HG03025 (cell line): Measurements from ENCODE around the gene CEP83.
A peak's percentile ranks its signal among the peaks of the same experiment; 100 is the strongest.
"Not testable (repeated sequence)": the region's sequence is repeated elsewhere in the genome, so short reads cannot be mapped to it uniquely, and the experiment has no call there.

Source experiments
- ATAC-seq: cut with Tn5 transposase; IDR thresholded peaks from one replicate; pipeline ENCODE4 v1.9.1; 2021; ENCODE audit warnings: mild to moderate bottlenecking, moderate library complexity; ENCODE audit not compliant: unreplicated experiment, low FRiP score

The CEP83 gene

DNA sequence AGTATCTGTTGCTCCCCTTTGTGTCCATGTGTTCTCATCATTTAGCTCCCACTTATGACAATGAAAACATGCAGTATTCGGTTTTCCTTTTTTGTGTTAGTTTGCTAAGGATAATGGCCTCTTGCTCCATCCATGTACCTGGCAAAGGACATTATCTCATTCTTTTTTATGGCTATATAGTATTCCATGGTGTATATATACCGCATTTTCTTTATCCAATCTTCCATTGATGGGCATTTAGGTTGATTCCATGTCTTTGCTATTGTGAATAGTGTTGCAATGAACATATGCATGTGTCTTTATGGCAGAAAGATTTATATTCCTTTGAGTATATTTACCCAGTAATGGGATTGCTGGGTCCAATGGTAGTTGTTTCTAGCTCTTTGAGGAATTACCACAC is 143.1 kb downstream of the CEP83 start:
- not testable (repeated sequence) for ATAC-seq

DNA sequence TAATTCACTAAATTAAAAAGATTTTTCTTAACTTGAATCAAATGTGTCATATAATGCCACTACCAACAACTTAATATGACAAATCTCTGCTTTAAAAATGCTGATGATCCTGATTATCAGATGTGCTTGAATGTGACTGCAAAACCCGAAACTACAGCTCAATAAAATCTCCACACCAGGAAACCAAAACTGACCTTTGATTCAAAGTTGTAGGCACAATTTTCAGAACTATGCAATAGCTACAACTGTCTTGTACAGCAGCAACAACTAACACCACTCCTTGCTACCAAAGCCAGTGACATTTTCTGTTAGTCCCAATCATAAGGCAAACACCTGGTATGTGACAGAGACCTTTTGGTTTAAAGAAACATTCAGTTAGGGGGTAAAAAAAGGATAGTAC is 147.3 kb downstream of the CEP83 start:
- ATAC-seq = no peak

DNA sequence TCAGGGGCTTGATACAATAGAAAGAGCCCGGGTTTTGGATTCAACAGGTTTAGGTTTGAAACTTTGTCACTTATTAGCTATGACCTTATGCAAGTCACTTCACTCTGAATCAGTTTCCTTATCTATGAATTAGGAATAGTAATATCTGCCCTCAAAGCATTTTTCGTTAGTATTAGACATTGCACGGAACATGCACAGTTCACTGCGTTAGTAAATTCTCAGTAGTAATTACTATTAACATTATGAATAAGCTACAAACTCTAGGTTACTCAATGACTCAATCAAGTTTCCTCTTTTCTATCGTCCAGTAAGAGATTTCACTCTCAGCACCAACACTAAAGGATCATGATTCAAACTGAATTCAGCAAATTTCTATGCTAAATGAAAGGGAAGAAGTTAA is 150.3 kb downstream of the CEP83 start:
- ATAC-seq = no peak

DNA sequence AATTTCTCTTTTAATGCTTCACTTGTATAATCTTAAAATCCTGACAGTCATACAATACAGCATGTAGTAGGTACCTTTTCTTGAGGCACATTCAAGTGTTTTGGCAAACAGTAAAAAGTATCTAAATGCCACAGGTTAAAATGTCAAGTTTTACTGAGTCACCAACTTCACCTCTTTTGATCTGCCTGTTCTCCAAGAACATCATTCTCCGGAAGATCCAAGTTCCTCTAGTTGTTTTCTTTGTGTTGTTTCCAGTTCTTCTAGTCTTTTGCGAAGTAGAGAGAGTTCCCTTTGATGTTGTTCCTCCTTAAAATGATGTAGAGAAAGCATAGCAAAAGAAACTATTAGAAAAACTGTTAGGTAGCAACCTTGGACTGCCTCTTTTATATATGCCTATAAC is 151.1 kb downstream of the CEP83 start:
- ATAC-seq = no peak

DNA sequence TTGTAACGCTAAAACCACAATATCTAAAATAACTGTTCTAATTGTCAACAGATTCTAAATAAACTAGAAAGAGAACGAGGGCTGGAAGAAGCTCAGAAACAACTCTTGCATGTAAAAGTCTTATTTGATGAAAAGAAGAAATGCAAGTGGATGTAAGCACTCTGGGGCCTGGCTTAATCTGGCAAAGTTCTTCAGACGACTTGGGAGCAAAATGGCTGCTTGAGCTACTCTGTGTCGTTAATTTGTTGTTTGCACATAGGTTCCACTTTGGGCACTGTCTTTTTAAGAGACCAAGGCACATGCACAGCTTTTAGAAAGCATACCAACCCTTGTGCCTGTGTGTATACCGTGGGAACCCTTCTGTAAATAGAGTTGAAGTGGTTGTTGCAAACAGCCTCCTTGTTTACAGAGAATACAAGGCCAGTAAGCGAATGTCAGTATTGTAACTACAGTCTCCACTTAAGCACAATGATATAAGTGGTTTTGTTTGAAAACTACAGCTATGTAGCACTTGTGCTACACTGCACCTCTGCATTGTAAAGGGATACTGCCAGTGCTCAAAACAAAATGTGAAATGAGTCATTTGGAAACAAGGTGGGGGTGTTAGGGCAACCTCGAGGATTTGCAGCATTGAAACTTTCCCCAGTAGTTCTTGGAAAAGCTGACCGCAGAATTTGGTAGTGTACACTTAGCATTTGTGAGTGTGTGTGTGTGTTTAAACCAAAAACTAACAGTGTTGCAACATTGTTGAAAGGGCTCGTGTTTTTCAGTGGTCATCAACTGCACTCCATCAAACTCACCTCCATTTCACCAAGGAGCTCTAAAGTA is 154.3 kb downstream of the CEP83 start:
- peak; percentile 37 for ATAC-seq

DNA sequence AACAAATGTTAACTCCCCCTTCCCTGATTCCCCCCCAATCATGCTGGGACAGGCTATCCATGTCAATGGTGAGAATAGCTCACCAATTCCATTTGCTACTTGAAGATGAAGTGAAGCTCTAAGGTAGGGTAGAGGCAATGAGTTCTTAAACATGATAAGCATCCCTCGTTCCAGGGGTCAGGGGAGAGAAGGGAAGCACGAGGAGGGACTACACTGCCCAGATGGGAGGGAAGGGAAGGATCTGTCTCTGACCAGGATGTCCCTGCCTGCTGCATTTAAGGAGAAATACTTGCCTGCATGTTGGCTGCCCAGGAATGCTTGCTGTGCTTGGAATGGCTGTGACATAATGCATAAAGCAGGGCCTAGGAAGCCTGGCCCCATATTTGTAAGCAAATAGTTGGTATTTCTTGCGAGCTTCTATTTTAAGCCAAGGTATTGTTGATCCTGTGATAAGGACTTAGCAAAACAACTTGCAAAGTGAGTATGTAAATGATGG is 155.1 kb downstream of the CEP83 start:
- no peak for ATAC-seq

DNA sequence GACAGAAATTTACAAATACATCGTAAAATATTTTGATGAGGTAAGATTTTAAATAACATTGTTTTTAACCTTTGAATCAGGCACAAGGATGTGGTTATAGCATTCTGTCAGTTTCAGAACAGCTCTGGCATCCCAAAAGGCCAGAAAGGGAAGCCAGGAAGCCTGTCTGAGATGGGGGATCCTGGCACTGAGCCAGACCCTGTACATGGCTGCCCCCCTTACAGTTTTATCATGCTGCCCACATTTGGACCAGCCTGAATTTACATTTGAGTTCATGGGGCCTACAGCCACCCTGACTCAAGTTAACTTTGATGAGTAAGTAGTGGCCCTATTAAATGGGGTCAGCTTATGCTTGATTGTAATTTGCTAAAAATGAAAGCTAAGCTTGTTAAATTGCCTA is 155.7 kb downstream of the CEP83 start:
- no peak for ATAC-seq

DNA sequence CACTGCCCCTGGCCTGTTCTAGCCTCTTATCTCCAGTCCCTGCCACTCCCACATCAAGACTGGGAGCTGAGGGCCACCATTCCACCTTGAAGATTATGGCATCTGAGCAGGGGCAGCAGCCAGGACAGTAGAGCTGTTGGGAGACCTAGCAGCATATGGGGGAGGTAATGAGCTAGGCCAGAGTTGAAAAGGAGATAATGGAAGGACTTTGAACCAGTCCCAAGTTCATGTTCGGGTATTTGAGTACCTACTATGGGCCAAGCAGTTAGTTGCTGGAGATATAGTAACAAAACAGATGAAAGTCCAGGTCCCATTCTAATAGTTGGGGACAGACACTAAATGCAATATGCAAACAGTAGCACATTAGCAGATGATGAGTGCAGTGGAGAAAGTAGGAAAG is 159.8 kb downstream of the CEP83 start:
- ATAC-seq = no peak

DNA sequence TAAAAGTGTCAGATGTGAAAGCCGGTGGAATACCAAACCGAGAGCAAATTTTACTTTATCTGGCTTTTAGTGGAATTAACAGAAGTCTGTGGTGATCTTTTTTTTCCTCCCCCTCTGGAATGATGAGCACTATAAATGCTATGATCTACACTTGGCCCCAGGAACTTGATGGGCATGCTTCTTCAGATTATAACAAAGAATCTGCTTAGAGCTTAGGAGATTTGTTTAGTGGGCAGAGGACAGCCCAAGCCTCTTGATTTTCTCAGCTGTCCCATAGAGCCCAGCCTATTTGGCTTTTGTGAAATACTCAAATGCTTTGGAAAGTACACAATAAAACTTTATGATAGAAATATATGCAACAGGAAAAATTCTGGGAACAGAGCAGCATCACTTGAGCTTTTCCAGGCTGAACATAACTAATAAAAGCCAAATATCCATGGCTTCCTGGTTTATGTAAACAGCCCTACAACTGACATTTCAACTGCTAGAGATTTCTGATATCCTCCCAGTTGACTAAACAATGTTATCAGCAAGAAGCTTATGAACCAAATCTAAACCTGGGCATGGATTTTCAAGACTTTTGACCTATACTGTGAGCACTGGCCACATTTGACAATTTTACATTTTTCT is 161.7 kb downstream of the CEP83 start:
- ATAC-seq = no peak

DNA sequence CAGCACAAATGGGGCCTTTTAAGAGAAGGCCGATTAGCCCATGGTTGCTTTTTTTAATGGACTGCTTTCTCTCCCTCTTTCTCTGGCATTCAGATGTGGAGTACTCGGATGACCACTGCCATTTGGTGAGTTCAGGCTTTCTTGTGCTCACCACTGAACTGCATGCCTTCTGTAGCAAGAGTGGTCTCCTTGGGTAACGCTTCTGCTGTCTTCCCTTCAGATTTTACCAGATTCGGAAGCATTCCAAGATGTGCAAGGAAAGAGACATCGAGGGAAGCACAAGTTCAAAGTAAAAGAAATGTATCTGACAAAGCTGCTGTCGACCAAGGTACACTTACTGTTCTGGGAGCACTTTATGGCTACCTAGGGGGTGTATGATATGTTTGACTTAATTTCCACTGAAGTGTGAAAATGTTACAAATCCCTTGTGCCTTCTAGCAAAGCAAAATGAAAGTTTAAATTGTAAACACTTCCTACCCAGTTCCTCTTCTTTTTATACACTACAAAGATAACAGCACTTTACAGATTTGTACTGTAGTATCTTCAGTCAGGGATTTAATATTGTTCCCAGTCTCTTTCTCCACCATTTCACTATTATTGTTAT is 162.5 kb downstream of the CEP83 start:
- ATAC-seq = no peak

DNA sequence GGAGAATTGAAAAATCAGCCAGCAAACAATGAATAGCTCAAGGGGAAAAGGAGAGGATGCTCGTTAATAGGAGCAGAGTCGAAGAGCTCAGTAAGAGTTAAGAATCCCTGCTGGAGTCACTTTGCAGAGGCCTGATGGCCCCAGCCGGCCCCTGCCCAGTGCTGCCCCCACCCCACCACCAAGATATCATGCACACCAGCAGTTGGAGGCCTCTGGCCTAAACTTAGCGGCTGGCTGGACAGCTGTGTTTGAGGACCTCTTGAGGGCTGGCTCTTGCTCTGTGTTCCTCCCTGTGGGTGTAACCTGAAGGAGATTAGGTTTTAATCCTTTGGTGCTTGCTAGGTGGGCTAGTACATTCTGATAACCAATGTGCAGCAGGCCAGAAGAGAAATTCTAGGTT is 169.3 kb downstream of the CEP83 start:
- ATAC-seq = no peak

DNA sequence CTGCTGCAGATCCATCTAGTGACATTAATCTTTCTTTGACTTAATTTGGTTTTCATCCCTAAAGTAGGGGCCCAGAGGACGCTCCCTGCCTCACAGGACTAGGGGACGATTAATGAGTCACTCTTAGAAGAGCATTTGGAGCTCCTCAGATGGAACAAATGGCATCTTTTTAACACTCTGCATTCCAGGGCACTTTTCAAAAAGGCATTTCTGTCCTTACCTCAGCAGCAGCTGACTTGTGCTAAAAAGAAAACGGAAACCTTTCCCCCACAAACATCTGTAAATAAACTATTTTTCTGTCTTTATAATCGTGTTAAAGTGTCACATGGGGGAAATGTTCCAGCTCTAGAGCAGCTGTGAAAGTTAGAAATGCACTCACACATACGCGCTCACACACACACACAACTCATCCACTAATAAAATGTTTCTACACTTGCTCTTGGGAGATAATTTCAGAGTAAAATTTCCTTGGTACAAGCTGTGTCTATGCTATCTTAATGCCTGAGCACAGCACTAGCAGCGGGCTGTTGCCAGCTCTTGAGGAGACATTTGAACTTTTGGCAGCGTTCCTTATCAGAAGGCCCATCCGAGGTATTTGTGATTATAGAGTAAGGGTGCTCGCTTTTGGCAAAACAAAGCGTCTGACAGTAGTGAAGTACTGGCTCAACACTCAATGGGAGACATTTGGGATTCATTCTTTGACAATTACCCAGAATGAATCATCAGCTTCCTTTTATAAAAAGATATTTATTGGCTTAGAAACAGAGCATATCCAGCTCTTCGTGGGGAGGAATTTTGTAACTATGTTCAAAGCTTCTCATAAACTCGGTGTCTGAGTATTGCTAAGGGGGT is 170.0 kb downstream of the CEP83 start:
- no peak for ATAC-seq

DNA sequence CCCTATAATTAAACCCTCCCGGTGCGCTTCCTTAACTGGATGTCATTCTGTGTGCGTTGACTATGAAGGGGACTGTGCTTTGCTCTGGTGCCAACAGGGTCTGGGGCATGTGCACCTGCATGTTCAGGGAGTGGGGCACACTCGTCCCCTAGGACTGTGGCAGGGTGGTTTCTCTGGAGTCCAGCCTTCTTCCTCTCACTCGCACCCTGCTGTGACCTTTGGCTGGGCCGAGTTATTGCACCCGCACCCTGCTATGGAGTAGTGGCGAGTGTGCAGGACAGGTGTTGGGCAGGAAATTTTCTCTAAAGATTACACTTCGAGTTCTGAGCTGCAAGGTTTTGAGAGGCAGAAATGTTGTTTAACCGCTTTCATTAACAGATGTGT is 172.4 kb downstream of the CEP83 start:
- ATAC-seq = no peak

DNA sequence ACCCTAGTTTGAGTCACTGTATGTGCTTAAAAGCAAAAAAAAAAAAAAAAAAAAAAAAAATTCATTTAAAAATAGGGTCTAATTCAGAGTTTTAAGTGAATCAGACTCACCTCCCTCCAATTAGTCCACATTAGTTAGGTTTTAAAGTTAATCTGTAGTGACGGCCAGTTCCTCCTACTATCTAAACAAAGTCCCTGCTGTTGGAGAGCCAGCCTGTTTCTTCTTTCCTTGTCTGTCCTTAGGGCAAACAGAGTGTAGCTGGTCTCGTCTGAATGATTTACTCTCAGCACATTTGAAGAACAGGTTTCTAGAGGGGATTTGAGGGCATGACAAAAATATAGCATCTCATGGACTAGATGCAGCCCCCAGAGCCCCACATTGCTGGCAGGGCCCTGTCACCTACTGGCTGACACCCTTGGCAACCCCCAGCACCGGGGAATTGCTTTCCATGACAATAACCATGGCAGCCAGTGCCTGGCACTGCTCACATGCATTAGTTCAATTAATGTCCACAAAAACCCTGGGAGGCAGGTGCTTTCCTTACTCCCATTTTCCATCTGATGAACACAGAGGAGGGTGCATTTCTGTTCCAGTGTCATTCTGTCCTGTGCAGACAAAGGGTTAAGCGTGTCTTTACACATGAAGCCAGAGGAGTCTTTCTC is 173.0 kb downstream of the CEP83 start:
- ATAC-seq = no peak

DNA sequence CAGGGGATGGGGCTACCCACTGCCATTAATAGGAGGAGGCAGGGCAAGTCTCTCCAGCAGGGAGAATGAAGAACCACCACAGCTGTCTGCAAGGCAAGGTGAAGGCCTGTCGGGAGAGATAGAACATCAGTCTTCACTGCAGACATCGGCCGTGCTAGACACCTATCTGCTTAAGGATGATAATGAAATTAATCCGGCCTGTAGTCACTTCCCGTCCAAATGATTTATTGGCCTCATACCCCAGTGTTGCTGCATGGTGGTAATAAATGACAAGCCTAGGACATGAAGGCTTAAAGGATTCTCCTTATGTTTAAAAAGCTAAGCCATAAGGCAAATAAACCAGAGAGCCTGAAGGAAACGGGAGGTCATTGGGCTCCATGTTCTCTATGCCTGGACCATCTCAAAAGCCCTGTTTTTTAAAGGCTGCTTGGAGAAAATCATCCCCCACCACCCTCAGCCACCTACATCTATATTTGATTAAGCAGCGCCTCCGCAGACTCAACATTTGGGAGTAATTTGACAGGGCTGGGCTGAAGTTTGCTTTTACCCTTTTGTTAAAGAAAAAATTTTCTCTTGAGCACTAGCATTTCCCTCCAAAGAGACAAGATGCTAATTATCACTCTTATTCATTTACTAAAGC is 173.6 kb downstream of the CEP83 start:
- no peak for ATAC-seq

DNA sequence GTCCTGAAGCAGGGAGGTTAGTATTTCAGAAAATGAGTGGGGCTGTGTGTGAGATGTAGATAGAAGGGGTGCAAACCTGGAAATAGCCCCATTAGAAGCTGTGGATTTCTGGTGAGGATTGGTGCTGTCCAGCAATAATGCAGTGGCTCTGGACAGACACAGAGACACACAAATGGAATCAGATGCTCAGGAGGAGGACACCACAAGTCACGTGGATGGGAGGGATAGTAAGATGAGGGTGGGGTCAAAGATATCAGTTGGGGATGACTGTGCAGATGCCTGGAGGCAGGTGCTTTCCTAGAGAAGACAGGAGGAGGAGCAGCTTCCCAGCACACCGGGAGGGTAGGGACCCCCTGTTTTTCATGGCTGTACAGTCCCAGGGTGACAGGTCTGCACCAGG is 174.8 kb downstream of the CEP83 start:
- ATAC-seq = no peak

DNA sequence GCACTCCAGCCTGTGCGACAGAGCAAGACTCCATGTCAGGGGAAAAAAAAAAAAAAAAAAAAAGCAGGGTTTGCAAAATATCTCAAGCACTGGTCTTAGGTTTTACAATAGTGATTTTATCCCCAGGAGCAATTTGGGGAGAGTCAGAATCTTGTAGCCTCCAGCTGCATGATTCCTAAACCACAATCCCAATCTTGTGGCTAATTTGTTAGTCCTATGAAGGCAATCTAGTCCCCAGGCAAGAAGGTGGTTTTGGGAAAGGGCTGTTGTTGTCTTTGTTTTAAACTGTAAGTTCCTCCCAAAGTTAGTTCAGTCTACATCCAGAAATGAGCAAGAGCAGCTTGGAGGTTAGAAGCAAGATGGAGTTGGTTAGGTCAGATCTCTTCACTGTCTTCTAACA is 175.6 kb downstream of the CEP83 start:
- ATAC-seq = no peak

DNA sequence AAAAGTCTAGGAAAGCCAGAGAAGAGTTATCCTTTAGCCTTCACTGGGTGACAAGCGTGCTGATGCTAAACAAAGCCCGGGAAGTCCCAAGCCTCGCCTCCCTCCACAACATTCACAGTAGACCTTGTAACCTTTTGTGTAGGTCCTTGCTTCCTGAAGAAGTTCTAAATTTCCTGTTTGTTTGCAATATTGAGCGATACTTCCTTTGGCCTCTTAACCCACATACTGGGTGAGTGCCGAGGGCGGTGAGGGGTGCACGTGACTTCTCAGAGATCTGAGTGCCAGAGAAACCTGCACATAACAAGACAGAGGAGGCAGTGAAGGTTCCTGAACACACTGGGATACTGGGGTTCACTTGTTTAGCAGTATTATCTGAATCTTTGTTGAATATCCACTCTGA is 177.0 kb downstream of the CEP83 start:
- no peak for ATAC-seq

DNA sequence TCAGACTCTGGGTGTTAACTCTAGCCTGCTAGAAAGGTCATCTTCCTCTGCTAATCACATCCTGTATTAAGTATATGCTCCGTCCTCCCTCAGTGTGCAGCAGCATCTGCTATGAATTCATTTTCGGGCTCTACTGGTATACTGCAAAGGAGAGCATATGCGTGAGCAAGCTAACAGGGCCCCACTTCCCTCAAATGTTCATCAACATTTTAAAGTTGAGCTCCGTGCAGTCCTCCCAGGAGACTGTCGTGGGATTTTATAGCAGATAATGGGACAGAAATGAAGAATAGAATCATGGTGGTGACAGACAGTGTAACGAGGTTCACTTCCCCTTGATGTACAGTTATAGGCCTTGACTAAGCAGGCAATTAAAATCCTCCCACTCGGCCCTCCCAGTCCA is 179.6 kb downstream of the CEP83 start:
- no peak for ATAC-seq
